Astrocyte (in vitro differentiated cells and primary cell): ENCODE measurements around the gene RBM17. TPM values are rescaled to one million over a fixed set of nuclear protein-coding genes. Genes with fewer than 3 reads are reported as not detected.

Source experiments
- DNase-seq: peaks from one replicate; pipeline ENCODE4 v3.0.0-alpha.2; 2010; ENCODE audit warnings: low read depth
- FAIRE-seq: peaks from 2 replicates; lab custom pipeline; 2011; peaks lifted over from hg19 to GRCh38; lab: Jason Lieb, UNC
- H2AFZ ChIP-seq: 2 replicates; pipeline ENCODE4 v1.6.0; 2012; ENCODE audit warnings: low read depth, low read length, inconsistent platforms
- H3K27ac ChIP-seq: 2 replicates; pipeline ENCODE4 v1.5.1; 2011; ENCODE audit warnings: low read depth, low read length, inconsistent platforms
- H3K27me3 ChIP-seq: 2 replicates; pipeline ENCODE4 v1.6.0; 2011; ENCODE audit warnings: low read length, inconsistent platforms; ENCODE audit not compliant: insufficient read depth
- H3K36me3 ChIP-seq: 2 replicates; pipeline ENCODE4 v1.5.1; 2011; ENCODE audit warnings: low read length, inconsistent platforms; ENCODE audit not compliant: insufficient read depth
- H3K4me1 ChIP-seq: 2 replicates; pipeline ENCODE4 v1.5.1; 2011; ENCODE audit warnings: low read length, inconsistent platforms; ENCODE audit not compliant: insufficient read depth
- H3K4me2 ChIP-seq: 2 replicates; pipeline ENCODE4 v1.6.0; 2012; ENCODE audit warnings: low read length, inconsistent platforms
- H3K4me3 ChIP-seq: 2 replicates; pipeline ENCODE4 v1.5.1; 2011; ENCODE audit warnings: low read depth, mild to moderate bottlenecking, low read length, inconsistent platforms; ENCODE audit not compliant: insufficient read depth
- H3K79me2 ChIP-seq: 2 replicates; pipeline ENCODE4 v1.6.0; 2012; ENCODE audit warnings: mild to moderate bottlenecking, low read length, inconsistent platforms; ENCODE audit not compliant: insufficient read depth
- H3K9ac ChIP-seq: 2 replicates; pipeline ENCODE4 v1.6.0; 2012; ENCODE audit warnings: mild to moderate bottlenecking, low read length, inconsistent platforms
- H3K9me3 ChIP-seq: 2 replicates; pipeline ENCODE4 v1.5.1; 2012; ENCODE audit warnings: low read depth, mild to moderate bottlenecking, low read length, inconsistent platforms; ENCODE audit not compliant: insufficient read depth
- H4K20me1 ChIP-seq: 2 replicates; pipeline ENCODE4 v1.6.0; 2012; ENCODE audit warnings: low read length, inconsistent platforms; ENCODE audit not compliant: insufficient read depth
- H3K27ac Mint-ChIP-seq: one replicate; pipeline ENCODE4 v1.8.0; 2021; ENCODE audit warnings: mild to moderate bottlenecking, mixed read lengths; ENCODE audit not compliant: unreplicated experiment
- H3K27me3 Mint-ChIP-seq: one replicate; pipeline ENCODE4 v1.8.0; 2021; ENCODE audit warnings: low read depth, mixed read lengths; ENCODE audit not compliant: unreplicated experiment
- H3K36me3 Mint-ChIP-seq: one replicate; pipeline ENCODE4 v1.8.0; 2021; ENCODE audit warnings: low read depth, mixed read lengths; ENCODE audit not compliant: unreplicated experiment
- H3K4me1 Mint-ChIP-seq: one replicate; pipeline ENCODE4 v1.8.0; 2021; ENCODE audit warnings: low read depth, mixed read lengths; ENCODE audit not compliant: unreplicated experiment
- H3K4me3 Mint-ChIP-seq: one replicate; pipeline ENCODE4 v1.8.0; 2021; ENCODE audit warnings: mild to moderate bottlenecking, moderate library complexity, mixed read lengths; ENCODE audit not compliant: unreplicated experiment
- H3K9me3 Mint-ChIP-seq: one replicate; pipeline ENCODE4 v1.8.0; 2021; ENCODE audit warnings: mild to moderate bottlenecking, mixed read lengths; ENCODE audit not compliant: unreplicated experiment
- EZH2 ChIP-seq: IDR thresholded peaks from 2 replicates; pipeline ENCODE4 v1.6.1; 2012; ENCODE audit warnings: mild to moderate bottlenecking, low read length, inconsistent platforms; ENCODE audit not compliant: insufficient read depth
- total RNA-seq: library from RNA; stranded (reverse); gene quantifications from 2 replicates; pipeline ENCODE4 v1.2.1, GENCODE V29; 2021
- TF ChIP-seq, protein P1 (sequence below): IDR thresholded peaks from 2 replicates; pipeline ENCODE4 v1.5.1; 2011; ENCODE audit warnings: low read depth, mild to moderate bottlenecking, inconsistent platforms, low read length, moderate library complexity; ENCODE audit not compliant: insufficient read depth

The RBM17 gene
- total RNA-seq, 1 donor from 2014 or later: 71.3 TPM

DNA sequence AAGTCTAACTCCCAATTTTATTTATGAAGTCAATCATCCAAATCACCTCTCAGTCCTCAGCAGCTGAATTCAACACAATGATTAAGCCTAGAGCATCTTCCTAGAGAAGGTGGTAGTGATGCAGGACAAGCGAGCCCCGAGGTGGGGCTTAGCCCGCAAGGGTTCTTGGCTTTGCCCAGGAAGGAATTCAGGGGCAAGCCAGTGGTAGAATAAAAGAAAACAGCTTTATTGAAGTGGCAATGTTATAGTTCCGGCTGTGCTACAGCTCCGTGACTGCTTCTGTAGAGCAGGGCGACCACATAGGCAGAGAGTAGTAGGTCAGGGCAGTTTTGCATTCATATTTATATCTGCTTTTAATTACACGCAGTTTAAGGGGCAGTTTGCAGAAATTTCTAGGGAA is 44.8 kb upstream of the RBM17 start:
- Mint-ChIP-seq H3K27me3 (peaks cover 44% of the 10 kb centered on the region), H3K36me3 (no peaks in the 10 kb centered on the region), H3K9me3 (peaks cover 4% of the 10 kb centered on the region), H3K27ac (no peak overlapping the region), H3K4me3 (no peak overlapping the region), H3K4me1 (no peaks in the 10 kb centered on the region)
- Histone ChIP-seq H3K27me3 (peaks cover 15% of the 10 kb centered on the region), H4K20me1 (no peaks in the 10 kb centered on the region), H3K36me3 (no peaks in the 10 kb centered on the region), H2AFZ (no peak overlapping the region), H3K4me1 (no peaks in the 10 kb centered on the region), H3K4me3 (no peak overlapping the region), H3K27ac (no peak overlapping the region), H3K9ac (no peak overlapping the region), H3K79me2 (no peaks in the 10 kb centered on the region), H3K9me3 (no peaks in the 10 kb centered on the region), H3K4me2 (no peak overlapping the region)
- DNase-seq (no peak), FAIRE-seq (no peak)
- TF ChIP-seq, protein P1, sequence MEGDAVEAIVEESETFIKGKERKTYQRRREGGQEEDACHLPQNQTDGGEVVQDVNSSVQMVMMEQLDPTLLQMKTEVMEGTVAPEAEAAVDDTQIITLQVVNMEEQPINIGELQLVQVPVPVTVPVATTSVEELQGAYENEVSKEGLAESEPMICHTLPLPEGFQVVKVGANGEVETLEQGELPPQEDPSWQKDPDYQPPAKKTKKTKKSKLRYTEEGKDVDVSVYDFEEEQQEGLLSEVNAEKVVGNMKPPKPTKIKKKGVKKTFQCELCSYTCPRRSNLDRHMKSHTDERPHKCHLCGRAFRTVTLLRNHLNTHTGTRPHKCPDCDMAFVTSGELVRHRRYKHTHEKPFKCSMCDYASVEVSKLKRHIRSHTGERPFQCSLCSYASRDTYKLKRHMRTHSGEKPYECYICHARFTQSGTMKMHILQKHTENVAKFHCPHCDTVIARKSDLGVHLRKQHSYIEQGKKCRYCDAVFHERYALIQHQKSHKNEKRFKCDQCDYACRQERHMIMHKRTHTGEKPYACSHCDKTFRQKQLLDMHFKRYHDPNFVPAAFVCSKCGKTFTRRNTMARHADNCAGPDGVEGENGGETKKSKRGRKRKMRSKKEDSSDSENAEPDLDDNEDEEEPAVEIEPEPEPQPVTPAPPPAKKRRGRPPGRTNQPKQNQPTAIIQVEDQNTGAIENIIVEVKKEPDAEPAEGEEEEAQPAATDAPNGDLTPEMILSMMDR: no peak
- TF ChIP-seq EZH2: no peak

DNA sequence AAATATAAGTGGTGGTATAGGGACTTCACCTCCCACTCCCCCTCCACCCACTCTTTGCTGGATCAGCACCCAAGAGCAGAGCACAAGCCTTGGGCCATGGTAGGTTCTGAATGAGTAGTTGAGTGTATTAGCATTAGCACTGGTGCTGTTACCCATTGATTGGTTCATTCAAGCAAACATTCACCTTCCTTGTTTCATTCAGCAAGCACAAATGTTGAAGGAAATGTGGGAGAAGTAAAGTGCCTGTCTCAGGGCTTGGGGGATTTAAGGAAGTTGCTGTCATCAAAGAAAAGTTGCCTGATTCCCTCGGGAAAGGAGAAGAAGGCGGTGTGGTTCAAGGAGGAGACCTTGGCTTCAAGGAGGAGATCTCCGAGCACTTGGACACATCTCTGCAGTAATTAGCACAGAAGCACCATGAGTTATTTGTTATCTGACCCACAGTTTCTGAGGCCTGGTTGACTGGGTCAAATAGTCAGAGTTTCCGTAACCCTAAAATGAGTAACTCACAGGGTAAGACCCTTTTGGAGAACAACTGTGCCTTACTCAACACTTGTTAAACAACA is 44.0 kb upstream of the RBM17 start:
- Histone ChIP-seq H3K4me2 (no peak overlapping the region), H3K36me3 (no peaks in the 10 kb centered on the region), H2AFZ (no peak overlapping the region), H3K4me3 (no peak overlapping the region), H3K27me3 (peaks cover 11% of the 10 kb centered on the region), H3K9ac (no peak overlapping the region), H4K20me1 (no peaks in the 10 kb centered on the region), H3K79me2 (no peaks in the 10 kb centered on the region), H3K9me3 (no peaks in the 10 kb centered on the region), H3K4me1 (no peaks in the 10 kb centered on the region), H3K27ac (no peak overlapping the region)
- Mint-ChIP-seq H3K9me3 (peaks cover under 1% of the 10 kb centered on the region), H3K27ac (no peak overlapping the region), H3K36me3 (no peaks in the 10 kb centered on the region), H3K27me3 (peaks cover 49% of the 10 kb centered on the region), H3K4me3 (no peak overlapping the region), H3K4me1 (no peaks in the 10 kb centered on the region)
- TF ChIP-seq, protein P1: no peak
- no peak for TF ChIP-seq EZH2
- FAIRE-seq: no peak
- no peak for DNase-seq

- Mint-ChIP-seq H3K9me3 (no peaks in the 10 kb centered on the region), H3K27ac (no peak overlapping the region), H3K36me3 (no peaks in the 10 kb centered on the region), H3K4me3 (no peak overlapping the region), H3K27me3 (peaks cover 49% of the 10 kb centered on the region), H3K4me1 (no peaks in the 10 kb centered on the region)
- TF ChIP-seq, protein P1: no peak
- H3K4me2 ChIP-seq: no peak overlapping the region
- no peak overlapping the region for H3K27ac ChIP-seq
- FAIRE-seq (no peak), DNase-seq (no peak)
- H3K4me1 ChIP-seq: no peaks in the 10 kb centered on the region
- H3K4me3 ChIP-seq: no peak overlapping the region
- no peaks in the 10 kb centered on the region for H4K20me1 ChIP-seq
- H3K27me3 ChIP-seq: peaks cover 11% of the 10 kb centered on the region
- no peaks in the 10 kb centered on the region for H3K9me3 ChIP-seq
- no peak overlapping the region for H2AFZ ChIP-seq
- H3K9ac ChIP-seq: no peak overlapping the region
- H3K36me3 ChIP-seq: no peaks in the 10 kb centered on the region
- H3K79me2 ChIP-seq: no peaks in the 10 kb centered on the region
Observed at GRCh38 chr10:6045314-6045848, 43.5 kb upstream of the RBM17 start.
